ENCODE data around the gene CATSPERE.
"Not testable (repeated sequence)": the region's sequence is repeated elsewhere in the genome, so short reads cannot be mapped to it uniquely, and the experiment has no call there.

CATSPERE gene

DNA sequence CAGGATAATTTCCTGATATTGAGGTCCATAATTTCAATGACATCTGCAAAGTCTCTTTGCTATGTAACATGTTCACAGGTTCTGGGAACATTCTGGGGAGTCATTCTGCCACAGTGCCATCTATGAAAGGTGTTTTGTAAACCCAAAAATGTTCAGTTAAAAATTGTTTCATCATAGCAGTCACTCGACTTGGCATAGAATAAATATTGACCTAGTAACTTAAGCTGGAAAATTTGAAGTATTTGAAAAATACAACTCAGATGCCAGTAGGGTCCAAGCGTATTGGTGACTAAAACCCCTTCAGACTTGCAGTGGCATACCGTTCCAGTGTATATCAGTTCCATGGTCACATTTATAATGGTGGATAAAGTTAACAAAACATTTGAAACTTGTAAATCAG is 198.6 kb downstream of the CATSPERE start:
- no peak overlapping the region for H3K4me3 ChIP-seq (replicated peaks; ENCODE audit: low read depth, low read length)
- DNase-seq (ENCODE audit: extremely low read depth, low read depth) = no peak
- no peak for TF ChIP-seq CTCF (IDR thresholded peaks at IDR 0.05; ENCODE audit: low read depth, low read length, missing control alignments)

DNA sequence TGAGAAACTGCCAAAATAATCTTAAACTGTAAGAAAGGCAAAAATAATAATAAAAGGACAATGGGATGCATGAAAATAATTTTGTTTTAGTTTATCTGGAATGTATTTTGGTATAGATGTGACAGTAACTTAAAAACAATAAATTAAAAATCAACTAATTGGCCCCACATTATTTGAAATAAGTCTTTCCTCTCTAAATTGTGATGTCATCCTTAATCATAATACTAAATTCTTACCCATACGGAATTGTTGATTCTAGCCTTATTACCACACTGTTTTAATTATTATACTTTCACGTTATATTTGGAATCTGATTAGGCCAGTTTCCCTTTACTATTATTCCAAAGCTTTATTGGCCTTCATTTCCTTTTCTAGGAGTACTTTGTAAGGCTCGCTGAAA is 199.5 kb downstream of the CATSPERE start:
- no peak for TF ChIP-seq CTCF (IDR thresholded peaks at IDR 0.05; ENCODE audit: low read depth, low read length, missing control alignments)
- H3K4me3 ChIP-seq (replicated peaks; ENCODE audit: low read depth, low read length) = no peak overlapping the region
- no peak for DNase-seq (ENCODE audit: extremely low read depth, low read depth)

- H3K4me3 ChIP-seq (replicated peaks; ENCODE audit: low read depth, low read length); DNase-seq (ENCODE audit: extremely low read depth, low read depth): not testable (repeated sequence)
These were observed 200.7 kb downstream of the CATSPERE start for GRCh38 chr1:244661569-244662312.

DNA sequence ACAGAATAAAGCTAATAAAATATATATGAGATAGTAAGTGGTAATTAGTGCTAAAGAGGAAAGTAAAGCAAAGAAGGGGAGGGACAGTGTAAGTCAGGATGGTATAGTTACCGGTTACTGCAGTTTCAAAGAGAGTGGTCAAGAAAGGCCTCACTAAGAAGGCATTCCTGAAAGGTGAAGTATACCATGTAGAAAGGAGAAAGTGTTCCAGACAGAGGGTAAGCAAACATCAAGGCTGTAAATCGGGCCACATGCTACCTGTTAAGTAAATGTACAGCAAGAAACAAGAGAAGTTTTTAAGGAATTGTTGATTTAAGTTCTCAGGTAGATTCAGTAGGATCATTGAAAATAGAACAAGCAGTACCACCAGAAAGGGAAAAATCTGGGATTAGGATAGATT is 201.5 kb downstream of the CATSPERE start:
- H3K4me3 ChIP-seq (replicated peaks; ENCODE audit: low read depth, low read length) = no peak overlapping the region
- TF ChIP-seq CTCF (IDR thresholded peaks at IDR 0.05; ENCODE audit: low read depth, low read length, missing control alignments) = no peak
- no peak for DNase-seq (ENCODE audit: extremely low read depth, low read depth)

GRCh38 chr1:244664353-244664752 is 203.3 kb downstream of the CATSPERE start:
- no peak overlapping the region for H3K4me3 ChIP-seq (replicated peaks; ENCODE audit: low read depth, low read length)
- no peak for DNase-seq (ENCODE audit: extremely low read depth, low read depth)
- TF ChIP-seq CTCF (IDR thresholded peaks at IDR 0.05; ENCODE audit: low read depth, low read length, missing control alignments) = no peak

DNA sequence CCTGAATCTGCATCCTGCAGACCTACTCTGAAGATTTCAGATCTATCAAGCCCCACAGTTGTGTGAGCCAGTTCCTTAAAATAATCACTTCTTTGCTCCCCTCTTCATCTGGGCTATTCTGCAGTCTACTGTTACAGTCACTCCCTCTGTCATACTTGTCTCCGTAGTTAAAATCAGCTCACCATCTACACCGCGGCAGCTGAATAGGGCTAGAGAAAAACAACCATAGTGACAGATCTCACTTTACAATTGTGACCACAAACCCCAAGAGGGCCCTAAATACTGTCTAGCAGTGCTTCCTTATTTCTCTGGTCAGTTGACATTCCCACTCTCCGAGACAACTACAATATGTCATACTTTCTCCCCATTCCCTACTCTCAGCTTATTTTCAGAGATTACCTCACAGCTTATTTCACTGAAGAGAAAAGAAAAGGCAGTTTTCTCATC is 204.7 kb downstream of the CATSPERE start:
- TF ChIP-seq CTCF (IDR thresholded peaks at IDR 0.05; ENCODE audit: low read depth, low read length, missing control alignments) = no peak
- DNase-seq (ENCODE audit: extremely low read depth, low read depth) = no peak
- H3K4me3 ChIP-seq (replicated peaks; ENCODE audit: low read depth, low read length) = no peak overlapping the region

DNA sequence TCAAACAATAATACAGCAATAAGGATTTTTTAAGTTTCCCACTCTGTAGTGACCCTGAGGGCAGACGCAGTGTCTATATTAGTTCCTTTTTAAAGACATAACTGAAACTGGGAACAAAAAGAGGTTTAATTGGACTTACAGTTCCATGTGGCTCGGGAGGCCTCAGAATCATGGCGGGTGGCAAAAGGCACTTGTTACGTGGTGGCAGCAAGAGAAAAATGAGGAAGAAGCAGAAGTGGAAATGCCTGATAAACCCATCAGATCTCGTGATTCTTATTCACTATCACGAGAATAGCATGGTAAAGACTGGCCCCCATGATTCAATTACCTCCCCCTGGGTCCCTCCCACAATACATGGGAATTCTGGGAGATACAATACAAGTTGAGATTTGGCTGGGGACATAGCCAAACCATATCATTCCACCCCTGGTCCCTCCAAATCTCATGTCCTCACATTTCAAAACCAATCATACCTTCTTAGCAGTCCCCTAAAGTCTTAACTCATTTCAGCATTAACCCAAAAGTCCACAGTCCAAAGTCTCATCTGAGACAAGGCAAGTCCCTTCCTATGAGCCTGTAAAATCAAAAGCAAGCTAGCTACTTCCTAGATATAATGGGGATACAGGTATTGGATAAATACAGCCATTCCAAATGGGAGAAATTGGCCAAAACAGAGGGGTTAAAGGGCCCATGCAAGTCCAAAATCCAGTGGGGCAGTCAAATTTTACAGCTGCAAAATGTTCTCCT is 205.8 kb downstream of the CATSPERE start:
- H3K4me3 ChIP-seq (replicated peaks; ENCODE audit: low read depth, low read length); DNase-seq (ENCODE audit: extremely low read depth, low read depth): not testable (repeated sequence)
